ENCODE measurements around the gene ANKS1A.
"Not testable (repeated sequence)": the region's sequence is repeated elsewhere in the genome, so short reads cannot be mapped to it uniquely, and the experiment has no call there.

ANKS1A gene

DNA sequence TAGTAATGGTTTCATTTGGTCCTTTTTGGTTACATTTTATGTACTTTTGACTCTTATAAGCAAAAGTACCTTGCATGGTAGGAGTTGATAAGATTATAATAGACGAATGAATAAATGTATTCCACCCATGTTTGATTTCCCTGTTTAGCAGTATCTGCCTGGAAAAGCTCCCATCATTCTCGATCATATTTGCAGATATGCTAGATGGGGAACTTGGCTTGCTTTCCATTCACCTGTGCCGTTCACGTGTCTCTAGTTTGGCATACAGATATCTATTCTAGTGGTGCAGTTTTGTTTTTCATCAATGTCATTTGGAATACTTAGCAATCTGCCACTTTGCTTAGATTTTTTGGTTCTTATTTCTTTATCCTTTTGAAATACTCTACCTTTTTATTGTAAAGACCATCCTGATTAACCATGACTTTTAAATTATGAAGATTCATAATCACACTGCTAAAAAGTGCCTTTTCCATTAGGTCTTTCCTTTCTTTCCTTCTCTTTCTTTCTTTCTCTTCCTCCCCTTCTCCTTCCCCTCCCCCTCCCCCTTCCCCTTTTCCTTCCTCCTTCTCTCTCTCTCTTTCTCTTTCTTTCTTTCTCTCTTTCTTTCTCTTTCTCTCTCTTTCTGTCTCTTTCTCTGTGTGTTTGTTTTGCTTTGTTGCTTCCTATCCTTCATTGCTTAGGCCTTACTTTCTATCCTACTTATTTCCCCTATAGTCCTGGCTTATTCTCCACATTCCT is 40.4 kb downstream of the ANKS1A start:
- Histone ChIP-seq H3K9me2 (replicated peaks; ENCODE audit: insufficient read depth, low read length) (no peaks in the 10 kb centered on the region), H4K20me1 (ENCODE audit: insufficient read depth, low read length) (no peaks in the 10 kb centered on the region; the same call in none of the 2 replicates), H3K27me3 (replicated peaks; ENCODE audit: insufficient read depth, low read length) (no peaks in the 10 kb centered on the region), H3K4me3 (ENCODE audit: low read length) (no peak overlapping the region), H3K79me2 (ENCODE audit: low read length) (no peaks in the 10 kb centered on the region), H3K4me1 (ENCODE audit: low read length) (no peaks in the 10 kb centered on the region), H3K27ac (ENCODE audit: low read length) (no peak overlapping the region), H3K4me2 (ENCODE audit: low read depth, low read length) (no peak overlapping the region), H3K9me3 (replicated peaks; ENCODE audit: insufficient read depth, low read length) (no peaks in the 10 kb centered on the region), H2AFZ (ENCODE audit: low read length) (no peak overlapping the region), H3K9ac (ENCODE audit: low read length) (no peak overlapping the region), H3F3A (ENCODE audit: insufficient read depth, low read length) (no peaks in the 10 kb centered on the region), H3K36me3 (replicated peaks; ENCODE audit: insufficient read depth, low read length) (no peaks in the 10 kb centered on the region)
- TF ChIP-seq, protein P1, sequence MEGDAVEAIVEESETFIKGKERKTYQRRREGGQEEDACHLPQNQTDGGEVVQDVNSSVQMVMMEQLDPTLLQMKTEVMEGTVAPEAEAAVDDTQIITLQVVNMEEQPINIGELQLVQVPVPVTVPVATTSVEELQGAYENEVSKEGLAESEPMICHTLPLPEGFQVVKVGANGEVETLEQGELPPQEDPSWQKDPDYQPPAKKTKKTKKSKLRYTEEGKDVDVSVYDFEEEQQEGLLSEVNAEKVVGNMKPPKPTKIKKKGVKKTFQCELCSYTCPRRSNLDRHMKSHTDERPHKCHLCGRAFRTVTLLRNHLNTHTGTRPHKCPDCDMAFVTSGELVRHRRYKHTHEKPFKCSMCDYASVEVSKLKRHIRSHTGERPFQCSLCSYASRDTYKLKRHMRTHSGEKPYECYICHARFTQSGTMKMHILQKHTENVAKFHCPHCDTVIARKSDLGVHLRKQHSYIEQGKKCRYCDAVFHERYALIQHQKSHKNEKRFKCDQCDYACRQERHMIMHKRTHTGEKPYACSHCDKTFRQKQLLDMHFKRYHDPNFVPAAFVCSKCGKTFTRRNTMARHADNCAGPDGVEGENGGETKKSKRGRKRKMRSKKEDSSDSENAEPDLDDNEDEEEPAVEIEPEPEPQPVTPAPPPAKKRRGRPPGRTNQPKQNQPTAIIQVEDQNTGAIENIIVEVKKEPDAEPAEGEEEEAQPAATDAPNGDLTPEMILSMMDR (IDR thresholded peaks at IDR 0.05; ENCODE audit: low read length): no peak
- TF ChIP-seq EZH2phosphoT487 (IDR thresholded peaks at IDR 0.05; ENCODE audit: low read length) (no peak), EZH2 (optimal IDR thresholded peaks at IDR 0.05; ENCODE audit: low read depth, low read length) (no peak)
- DNase-seq: no peak

- Histone ChIP-seq H3K27ac (ENCODE audit: low read length) (no peak overlapping the region), H3K4me1 (ENCODE audit: low read length) (no peaks in the 10 kb centered on the region), H3K9me3 (replicated peaks; ENCODE audit: insufficient read depth, low read length) (no peaks in the 10 kb centered on the region), H3K27me3 (replicated peaks; ENCODE audit: insufficient read depth, low read length) (no peaks in the 10 kb centered on the region), H3K4me2 (ENCODE audit: low read depth, low read length) (no peak overlapping the region), H3K79me2 (ENCODE audit: low read length) (no peaks in the 10 kb centered on the region), H3K9ac (ENCODE audit: low read length) (no peak overlapping the region), H2AFZ (ENCODE audit: low read length) (no peak overlapping the region), H3F3A (ENCODE audit: insufficient read depth, low read length) (no peaks in the 10 kb centered on the region), H3K36me3 (replicated peaks; ENCODE audit: insufficient read depth, low read length) (no peaks in the 10 kb centered on the region), H4K20me1 (ENCODE audit: insufficient read depth, low read length) (no peaks in the 10 kb centered on the region; the same call in none of the 2 replicates), H3K4me3 (ENCODE audit: low read length) (no peak overlapping the region), H3K9me2 (replicated peaks; ENCODE audit: insufficient read depth, low read length) (no peaks in the 10 kb centered on the region)
- no peak for DNase-seq
- TF ChIP-seq EZH2phosphoT487 (IDR thresholded peaks at IDR 0.05; ENCODE audit: low read length) (no peak), EZH2 (optimal IDR thresholded peaks at IDR 0.05; ENCODE audit: low read depth, low read length) (no peak)
- TF ChIP-seq, protein P1 (IDR thresholded peaks at IDR 0.05; ENCODE audit: low read length): no peak
Observed at GRCh38 chr6:34930221-34930620, 41.2 kb downstream of the ANKS1A start.

DNA sequence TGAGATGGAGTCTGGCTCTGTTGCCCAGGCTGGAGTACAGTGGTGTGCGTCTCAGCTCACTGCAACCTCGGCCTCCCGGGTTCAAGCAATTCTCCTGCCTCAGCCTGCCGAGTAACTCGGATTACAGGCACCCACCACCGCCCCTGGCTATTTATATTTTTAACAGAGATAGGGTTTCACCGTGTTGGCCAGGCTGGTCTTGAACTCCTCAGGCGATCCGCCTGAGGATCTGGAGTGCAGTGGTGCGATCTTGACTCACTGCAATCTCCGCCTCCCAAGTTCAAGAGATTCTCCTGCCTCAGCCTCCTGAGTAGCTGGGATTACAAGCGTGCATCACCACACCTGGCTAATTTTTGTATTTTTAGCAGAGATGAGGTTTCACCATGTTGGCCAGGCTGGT is 43.1 kb downstream of the ANKS1A start:
- H3K27ac ChIP-seq (ENCODE audit: low read length); H3K4me2 ChIP-seq (ENCODE audit: low read depth, low read length); H3K9me3 ChIP-seq (replicated peaks; ENCODE audit: insufficient read depth, low read length); H3K79me2 ChIP-seq (ENCODE audit: low read length); H3K36me3 ChIP-seq (replicated peaks; ENCODE audit: insufficient read depth, low read length); H4K20me1 ChIP-seq (ENCODE audit: insufficient read depth, low read length); H3K4me3 ChIP-seq (ENCODE audit: low read length); H3K27me3 ChIP-seq (replicated peaks; ENCODE audit: insufficient read depth, low read length); H2AFZ ChIP-seq (ENCODE audit: low read length); H3K4me1 ChIP-seq (ENCODE audit: low read length); H3K9ac ChIP-seq (ENCODE audit: low read length); H3K9me2 ChIP-seq (replicated peaks; ENCODE audit: insufficient read depth, low read length); H3F3A ChIP-seq (ENCODE audit: insufficient read depth, low read length); DNase-seq: not testable (repeated sequence)

DNA sequence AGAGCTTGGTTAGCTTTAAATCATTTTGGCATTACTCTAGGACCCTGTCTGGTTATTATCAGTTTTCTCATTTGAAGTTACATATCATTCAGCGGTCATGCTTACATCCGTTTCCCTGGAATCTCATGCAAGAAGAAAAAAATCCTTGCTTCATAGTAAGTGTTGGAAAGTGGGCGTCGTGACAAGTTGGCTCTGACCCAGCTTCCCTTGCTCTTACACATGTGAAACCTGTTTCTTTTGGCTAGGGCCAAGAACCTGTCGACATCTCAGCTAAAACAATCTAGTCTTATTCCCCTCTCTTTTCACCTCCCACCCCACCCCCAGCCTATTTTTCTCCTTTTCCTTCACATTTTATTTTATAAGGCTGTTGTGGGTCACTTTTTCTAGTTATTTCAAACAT is 45.5 kb downstream of the ANKS1A start:
- no peak for DNase-seq

More for the DNA sequence above, 45.5 kb downstream of the ANKS1A start:
- Histone ChIP-seq H3K79me2 (ENCODE audit: low read length) (no peaks in the 10 kb centered on the region), H3K9me2 (replicated peaks; ENCODE audit: insufficient read depth, low read length) (no peaks in the 10 kb centered on the region), H3K27ac (ENCODE audit: low read length) (no peak overlapping the region), H3K9me3 (replicated peaks; ENCODE audit: insufficient read depth, low read length) (no peaks in the 10 kb centered on the region), H4K20me1 (ENCODE audit: insufficient read depth, low read length) (no peaks in the 10 kb centered on the region; the same call in 1 of the 2 replicates), H3K4me2 (ENCODE audit: low read depth, low read length) (no peak overlapping the region), H3K4me3 (ENCODE audit: low read length) (no peak overlapping the region), H3F3A (ENCODE audit: insufficient read depth, low read length) (no peaks in the 10 kb centered on the region), H2AFZ (ENCODE audit: low read length) (no peak overlapping the region), H3K4me1 (ENCODE audit: low read length) (no peaks in the 10 kb centered on the region), H3K9ac (ENCODE audit: low read length) (no peak overlapping the region), H3K27me3 (replicated peaks; ENCODE audit: insufficient read depth, low read length) (no peaks in the 10 kb centered on the region), H3K36me3 (replicated peaks; ENCODE audit: insufficient read depth, low read length) (no peaks in the 10 kb centered on the region)
- TF ChIP-seq EZH2phosphoT487 (IDR thresholded peaks at IDR 0.05; ENCODE audit: low read length) (no peak), EZH2 (optimal IDR thresholded peaks at IDR 0.05; ENCODE audit: low read depth, low read length) (no peak)
- TF ChIP-seq, protein P1 (IDR thresholded peaks at IDR 0.05; ENCODE audit: low read length): no peak

All from MM.1S (cell line).